B cell (primary cell): Measurements from ENCODE around the gene PKDREJ. TPM values are rescaled to one million over a fixed set of nuclear protein-coding genes. Genes with fewer than 3 reads are reported as not detected.

Source experiments
- ATAC-seq: fragments of 200-7000 bp; cut with Tn5 transposase; one replicate; pipeline ENCODE4 v1.10.0; 2021; ENCODE audit warnings: low read depth, mild to moderate bottlenecking, moderate number of reproducible peaks, moderate library complexity
- CTCF ChIA-PET: fragments of 350-600 bp; sonication (Branson Sonifier 250); formaldehyde crosslinking; loops from one replicate; lab custom pipeline; 2021; ENCODE audit warnings: antibody characterized with exemption, inconsistent platforms; lab: Charles Lee
- POLR2A ChIA-PET: fragments of 350-600 bp; sonication (Branson Sonifier 250); formaldehyde crosslinking; loops from one replicate; lab custom pipeline; 2021; ENCODE audit warnings: antibody characterized with exemption; lab: Charles Lee
- DNase-seq: peaks from one replicate; pipeline ENCODE4 v3.0.0; 2013
- H2AFZ ChIP-seq: 2 replicates; pipeline ENCODE4 v1.6.1; 2012; ENCODE audit warnings: mild to moderate bottlenecking, low read depth, low read length; ENCODE audit not compliant: insufficient read depth, poor library complexity, severe bottlenecking
- H3K27ac ChIP-seq, 2 donors: 1 replicate in 1 of 2; 2 replicates in 1 of 2; pipeline ENCODE4 v1.5.1; 2012 to 2013; ENCODE audit warnings: low read length in 2 of 2, mild to moderate bottlenecking in 2 of 2, moderate library complexity in 1 of 2
- H3K27me3 ChIP-seq, 4 experiments: fragments of 200-600 bp in 1 of 4; sonication (generic) in 1 of 4; replicated peaks in 1 of 4; 1 replicate in 2 of 4; 2 replicates in 2 of 4; pipeline versions ENCODE4 v1.6.1 to v1.7.0; 2013 to 2016; ENCODE audit warnings: low read length in 3 of 4, mild to moderate bottlenecking in 2 of 4, mixed read lengths in 1 of 4, moderate library complexity in 1 of 4; ENCODE audit not compliant: insufficient read depth in 4 of 4, control insufficient read depth in 3 of 4; ENCODE audit errors: control extremely low read depth in 1 of 4
- H3K36me3 ChIP-seq, 2 experiments: replicated peaks in 1 of 2; 1 replicate in 1 of 2; 2 replicates in 1 of 2; pipeline versions ENCODE4 v1.6.1 to v1.7.1; 2013; ENCODE audit warnings: low read length in 1 of 2; ENCODE audit not compliant: insufficient read depth in 2 of 2, control insufficient read depth in 1 of 2; ENCODE audit errors: control extremely low read depth in 1 of 2, extremely low read depth in 1 of 2
- H3K4me1 ChIP-seq, 2 donors: fragments of 200-600 bp in 1 of 2; sonication (generic) in 1 of 2; 1 replicate in 1 of 2; 2 replicates in 1 of 2; pipeline versions ENCODE4 v1.5.1 to v1.6.1; 2013 to 2017; ENCODE audit warnings: low read length in 2 of 2; ENCODE audit not compliant: control insufficient read depth in 2 of 2, insufficient read depth in 2 of 2
- H3K4me2 ChIP-seq: replicated peaks from 2 replicates; pipeline ENCODE3; 2012; ENCODE audit warnings: mild to moderate bottlenecking, low read depth, low read length; ENCODE audit not compliant: poor library complexity, severe bottlenecking
- H3K4me3 ChIP-seq, 5 experiments: fragments of 200-600 bp in 1 of 5; sonication (generic) in 1 of 5; 1 replicate in 3 of 5; 2 replicates in 2 of 5; pipeline versions ENCODE4 v1.5.1 to v1.7.0; 2011 to 2016; ENCODE audit warnings: low read length in 4 of 5, mild to moderate bottlenecking in 4 of 5, low read depth in 2 of 5, control low read depth in 1 of 5, moderate library complexity in 1 of 5; ENCODE audit not compliant: insufficient read depth in 1 of 5; ENCODE audit errors: control extremely low read depth in 1 of 5, extremely low read depth in 1 of 5
- H3K79me2 ChIP-seq: fragments of 200-600 bp; sonication (generic); one replicate; pipeline ENCODE4 v1.6.0; 2016; ENCODE audit warnings: low read length; ENCODE audit not compliant: control insufficient read depth, insufficient read depth
- H3K9ac ChIP-seq: fragments of 200-600 bp; sonication (generic); 2 replicates; pipeline ENCODE4 v1.6.1; 2017; ENCODE audit warnings: mild to moderate bottlenecking, low read length, moderate library complexity
- H3K9me3 ChIP-seq, 3 donors: one replicate each; pipeline versions ENCODE4 v1.6.1 to v1.7.1; 2013; ENCODE audit warnings: low read length in 2 of 3; ENCODE audit not compliant: control insufficient read depth in 2 of 3, insufficient read depth in 1 of 3; ENCODE audit errors: control extremely low read depth in 1 of 3
- H4K20me1 ChIP-seq: 2 replicates; pipeline ENCODE4 v1.6.0; 2012; ENCODE audit warnings: mild to moderate bottlenecking, low read length; ENCODE audit not compliant: insufficient read depth, control insufficient read depth, poor library complexity, severe bottlenecking
- H3K27ac Mint-ChIP-seq: one replicate; pipeline ENCODE4 v1.8.0; 2021; ENCODE audit warnings: mixed read lengths
- H3K27me3 Mint-ChIP-seq: one replicate; pipeline ENCODE4 v1.8.0; 2021; ENCODE audit warnings: mixed read lengths
- H3K4me1 Mint-ChIP-seq: one replicate; pipeline ENCODE4 v1.8.0; 2021; ENCODE audit warnings: mixed read lengths
- H3K4me3 Mint-ChIP-seq: one replicate; pipeline ENCODE4 v1.8.0; 2021; ENCODE audit warnings: mixed read lengths
- H3K9me3 Mint-ChIP-seq: one replicate; pipeline ENCODE4 v1.8.0; 2022; ENCODE audit warnings: mixed read lengths; ENCODE audit not compliant: insufficient read depth
- EZH2 ChIP-seq: IDR thresholded peaks from 2 replicates; pipeline ENCODE4 v1.6.1; 2012; ENCODE audit warnings: borderline replicate concordance, low read depth, mild to moderate bottlenecking, moderate library complexity, low read length; ENCODE audit not compliant: insufficient read depth, poor library complexity, severe bottlenecking
- WGBS: methylation state at CpG from one replicate; pipeline ENCODE4 v1.1.5; 2013; ENCODE audit warnings: missing lambda C conversion rate; ENCODE audit not compliant: insufficient coverage; 5-methylcytosine and 5-hydroxymethylcytosine counted together
- intact Hi-C: fragments of 100-400 bp; cut with micrococcal nuclease; formaldehyde crosslinking; loops from one replicate; pipeline ENCODE4 v1.10.0; 2022
- polyA plus RNA-seq: library from polyadenylated mRNA; depleted of rRNA; stranded (reverse); fragments of >200 nt; gene quantifications from 2 replicates; pipeline ENCODE4 v1.2.3, GENCODE V29; 2012
- total RNA-seq, 2 donors: library from RNA; stranded (reverse); fragments of 120-200 nt in 1 of 2; gene quantifications; 1 replicate in 1 of 2; 2 replicates in 1 of 2; pipeline versions ENCODE4 v1.2.3 to v1.2.4, GENCODE V29; 2013 to 2022
- TF ChIP-seq, protein P1 (sequence below): fragments of 200-600 bp; IDR thresholded peaks from one replicate; pipeline ENCODE4 v1.8.0; 2022; ENCODE audit warnings: antibody characterized with exemption, mild to moderate bottlenecking

Gene PKDREJ
- total and polyA plus RNA-seq, 2 donors (not counting 1 experiment from before 2014, with no cell fraction given): not detected

DNA sequence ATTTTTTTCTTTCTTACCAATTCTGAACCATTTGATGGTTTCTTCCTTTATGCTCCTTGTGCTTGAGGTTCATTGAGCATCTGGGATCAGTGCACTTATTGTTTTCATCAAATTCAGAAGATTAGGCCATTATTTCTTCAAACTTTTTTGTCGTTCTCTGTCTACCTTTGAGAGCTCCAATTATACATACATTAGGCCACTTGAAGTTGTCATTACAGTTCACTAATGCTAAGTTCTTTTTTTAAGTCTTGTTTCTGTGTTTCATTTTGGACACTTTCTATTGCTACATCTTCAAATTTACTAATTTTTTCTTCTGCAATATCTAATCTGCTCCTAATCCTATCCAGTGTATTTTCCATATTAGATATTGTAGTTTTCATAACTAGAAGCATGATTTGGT, 53.9 kb downstream of the PKDREJ start:
- H3K4me2 ChIP-seq: no peak overlapping the region
- DNase-seq (no peak), ATAC-seq (no peak)
- Mint-ChIP-seq H3K4me1 (no peaks in the 10 kb centered on the region), H3K9me3 (peaks cover 14% of the 10 kb centered on the region), H3K27me3 (no peaks in the 10 kb centered on the region), H3K27ac (no peak overlapping the region), H3K4me3 (no peak overlapping the region)
- H3K36me3 ChIP-seq: peaks cover 0 to 1% of the 10 kb centered on the region in 2 experiments
- TF ChIP-seq, protein P1, sequence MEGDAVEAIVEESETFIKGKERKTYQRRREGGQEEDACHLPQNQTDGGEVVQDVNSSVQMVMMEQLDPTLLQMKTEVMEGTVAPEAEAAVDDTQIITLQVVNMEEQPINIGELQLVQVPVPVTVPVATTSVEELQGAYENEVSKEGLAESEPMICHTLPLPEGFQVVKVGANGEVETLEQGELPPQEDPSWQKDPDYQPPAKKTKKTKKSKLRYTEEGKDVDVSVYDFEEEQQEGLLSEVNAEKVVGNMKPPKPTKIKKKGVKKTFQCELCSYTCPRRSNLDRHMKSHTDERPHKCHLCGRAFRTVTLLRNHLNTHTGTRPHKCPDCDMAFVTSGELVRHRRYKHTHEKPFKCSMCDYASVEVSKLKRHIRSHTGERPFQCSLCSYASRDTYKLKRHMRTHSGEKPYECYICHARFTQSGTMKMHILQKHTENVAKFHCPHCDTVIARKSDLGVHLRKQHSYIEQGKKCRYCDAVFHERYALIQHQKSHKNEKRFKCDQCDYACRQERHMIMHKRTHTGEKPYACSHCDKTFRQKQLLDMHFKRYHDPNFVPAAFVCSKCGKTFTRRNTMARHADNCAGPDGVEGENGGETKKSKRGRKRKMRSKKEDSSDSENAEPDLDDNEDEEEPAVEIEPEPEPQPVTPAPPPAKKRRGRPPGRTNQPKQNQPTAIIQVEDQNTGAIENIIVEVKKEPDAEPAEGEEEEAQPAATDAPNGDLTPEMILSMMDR: no peak
- TF ChIP-seq EZH2: no peak
- H3K27me3 ChIP-seq: no peaks in the 10 kb centered on the region
- ChIA-PET CTCF (no interaction called here), POLR2A (interaction anchor here (0.6 kb wide), 1 partner anchor 35 kb away, joined by 3 read pairs; no protein-coding TSS in a partner anchor)
- peaks cover 0 to 10% (median 10%) of the 10 kb centered on the region in 3 donors for H3K9me3 ChIP-seq
- peaks cover 4% of the 10 kb centered on the region for H3K79me2 ChIP-seq
- H3K4me3 ChIP-seq: no peak overlapping the region
- no peaks in the 10 kb centered on the region for H4K20me1 ChIP-seq
- H3K4me1 ChIP-seq: no peaks in the 10 kb centered on the region
- H3K27ac ChIP-seq: no peak overlapping the region
- no peak overlapping the region for H2AFZ ChIP-seq
- H3K9ac ChIP-seq: no peak overlapping the region
- intact Hi-C loops: no loop called here
- WGBS: no CpG with 5 or more reads among the region's 1 CpG

Other genes starting within 250 kb of the PKDREJ start
- gene PPARA, start 112.8 kb downstream of the PKDREJ start, total RNA-seq: 28.3 and 29.8 TPM in 2 replicates
- gene PPARA, start 112.8 kb downstream of the PKDREJ start, polyA plus RNA-seq: 4.1 and 10.1 TPM in 2 replicates
- 9.8 TPM in 2 replicates for gene CDPF1, start 13.1 kb downstream of the PKDREJ start, total RNA-seq
- 7.2 and 15.4 TPM in 2 replicates for gene CDPF1, start 13.1 kb downstream of the PKDREJ start, polyA plus RNA-seq
- gene TTC38, start 4.7 kb upstream of the PKDREJ start, total RNA-seq: 13.3 and 14.9 TPM in 2 replicates
- gene TTC38, start 4.7 kb upstream of the PKDREJ start, polyA plus RNA-seq: 10.3 and 10.8 TPM in 2 replicates
- gene GTSE1, start 33.5 kb upstream of the PKDREJ start, total RNA-seq: 0.17 and 0.27 TPM in 2 replicates
- 0.39 and 0.55 TPM in 2 replicates for gene GTSE1, start 33.5 kb upstream of the PKDREJ start, polyA plus RNA-seq
- gene TRMU, start 72.4 kb upstream of the PKDREJ start, total RNA-seq: 76.9 and 80.6 TPM in 2 replicates
- 51.0 and 64.8 TPM in 2 replicates for gene TRMU, start 72.4 kb upstream of the PKDREJ start, polyA plus RNA-seq